HG03045 (cell line): ENCODE measurements around the gene DPM2.
A peak's percentile ranks its signal among the peaks of the same experiment; 100 is the strongest.

Source experiments
- ATAC-seq: cut with Tn5 transposase; IDR thresholded peaks from one replicate; pipeline ENCODE4 v1.9.1; 2021; ENCODE audit warnings: mild to moderate bottlenecking, moderate library complexity; ENCODE audit not compliant: unreplicated experiment

The DPM2 gene

DNA sequence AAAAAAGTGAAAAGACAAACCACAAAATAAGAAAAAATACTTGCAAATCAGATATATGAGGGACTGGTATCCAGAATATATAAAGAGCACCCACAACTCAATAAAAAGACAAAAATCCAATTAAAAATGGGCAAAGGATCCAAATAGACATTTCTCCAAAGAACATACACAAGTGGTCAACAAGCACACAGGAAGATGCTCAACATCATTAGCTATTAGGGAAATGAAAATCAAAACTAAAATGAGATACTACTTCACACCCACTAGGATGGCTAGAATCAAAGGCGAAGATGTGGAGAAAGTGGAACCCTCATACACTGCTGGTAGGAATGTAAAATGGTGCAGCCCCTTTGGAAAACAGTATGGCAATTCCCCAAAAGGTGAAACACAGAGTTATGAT is 21.1 kb upstream of the DPM2 start:
- no peak for ATAC-seq

DNA sequence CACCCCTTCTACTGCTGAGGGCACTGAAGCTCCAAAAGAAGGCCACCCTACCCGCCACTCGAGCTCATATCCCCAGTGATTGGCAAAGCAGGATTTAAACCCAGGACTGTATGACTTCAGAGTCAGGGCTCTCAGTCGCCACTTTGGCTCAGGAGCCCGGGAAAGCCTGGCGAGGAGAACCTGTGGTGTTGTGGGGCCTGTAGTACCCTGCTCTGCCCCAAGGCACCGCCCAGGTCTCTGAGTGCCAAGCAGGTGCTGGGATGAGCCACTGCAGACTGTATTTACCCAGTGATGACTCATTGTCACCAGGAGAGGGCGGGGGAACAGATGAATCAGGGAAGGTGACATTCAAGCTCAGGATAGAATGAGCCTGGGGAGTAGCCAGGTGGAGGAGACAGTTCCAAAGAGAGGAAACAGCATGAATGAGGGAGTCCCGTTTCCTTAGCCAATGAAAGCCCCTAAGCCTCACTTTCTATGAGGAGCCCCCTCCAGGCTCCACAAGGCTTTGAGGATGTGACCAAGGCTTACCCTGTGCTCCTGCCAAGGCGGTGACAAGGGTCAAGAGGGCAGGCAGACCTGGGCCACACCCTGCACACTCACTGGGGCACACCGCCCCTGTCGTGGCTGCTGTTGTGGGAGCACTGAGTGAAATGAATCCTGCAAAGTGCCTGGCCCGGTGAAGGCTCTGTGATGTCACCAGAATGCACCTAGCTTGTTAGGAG is 17.8 kb upstream of the DPM2 start:
- no peak for ATAC-seq

DNA sequence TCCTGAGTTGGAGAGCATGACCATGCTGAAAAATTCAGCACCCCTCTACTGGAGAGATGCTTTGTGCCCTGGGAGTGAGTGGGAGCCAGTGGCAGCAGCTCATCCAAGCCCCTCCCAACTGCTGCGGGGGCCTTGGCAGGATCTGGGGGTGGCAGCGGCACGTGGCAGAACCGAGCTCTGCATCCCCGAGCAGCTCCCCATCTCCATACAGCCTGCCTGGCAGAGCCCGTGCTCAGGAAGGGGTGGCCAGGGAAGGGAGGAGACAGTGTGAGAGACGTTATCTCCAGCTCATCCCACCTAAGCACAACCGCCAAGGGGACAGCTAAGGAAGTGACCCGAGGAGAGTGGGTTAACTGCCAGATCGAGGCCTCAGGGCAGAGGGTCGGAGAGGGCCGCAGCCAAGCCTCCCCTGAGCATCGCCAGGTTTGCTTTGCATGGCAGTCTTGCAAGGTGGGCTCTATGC is 17.2 kb upstream of the DPM2 start:
- ATAC-seq, result no peak

DNA sequence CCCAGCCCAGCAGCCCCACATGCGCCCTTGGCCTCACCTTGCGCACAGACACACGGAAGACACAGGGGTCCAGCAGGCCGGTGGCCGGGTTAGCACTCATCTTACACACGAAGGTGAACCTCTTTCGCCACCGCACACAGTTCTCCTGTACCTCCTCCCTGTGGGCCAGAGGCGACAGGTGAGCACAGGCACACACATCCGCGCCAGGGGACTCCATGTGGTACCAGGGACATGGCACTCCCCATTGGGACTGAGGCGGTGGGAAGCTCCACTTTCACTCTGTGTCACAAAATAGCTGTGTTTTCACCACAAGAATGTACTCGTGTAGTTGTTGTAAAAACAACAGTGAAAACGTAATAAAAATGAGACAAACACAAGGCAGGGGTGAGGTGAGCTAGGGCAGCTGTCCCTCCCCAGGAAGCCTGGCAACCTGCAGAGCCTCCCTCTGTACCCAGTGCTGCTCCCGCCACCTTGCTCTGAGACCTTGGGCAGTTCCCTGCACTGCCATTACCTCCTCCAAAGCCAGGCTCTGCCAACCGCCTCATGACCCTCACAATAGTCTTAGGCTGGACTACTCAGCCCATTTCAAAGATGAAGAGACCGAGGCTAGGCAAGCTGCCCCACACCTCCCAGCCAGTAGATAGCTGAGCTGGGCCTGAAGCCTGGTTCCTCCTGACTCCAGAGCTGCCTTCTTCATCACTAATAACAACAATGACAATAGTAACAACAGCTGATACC is 16.3 kb upstream of the DPM2 start:
- ATAC-seq, result no peak

DNA sequence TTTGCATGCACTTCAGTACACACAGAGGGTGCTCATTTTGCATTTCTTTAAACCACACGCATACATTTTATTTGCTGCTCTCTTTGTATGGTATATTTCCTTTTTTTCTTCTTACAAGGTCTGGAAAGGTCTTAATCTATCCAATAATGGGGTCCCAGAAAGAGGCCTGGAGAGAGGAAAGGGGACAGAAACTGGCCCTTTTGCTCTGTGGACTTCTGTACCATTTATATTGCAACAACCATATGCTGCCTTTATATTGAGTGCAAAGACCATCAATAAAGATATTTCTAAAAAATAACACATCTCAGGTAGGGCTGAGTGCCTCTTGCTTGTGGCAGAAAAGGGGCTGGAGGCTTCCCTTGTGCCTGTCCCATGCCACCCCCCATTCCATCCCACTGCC is 15.5 kb upstream of the DPM2 start:
- ATAC-seq, result no peak

DNA sequence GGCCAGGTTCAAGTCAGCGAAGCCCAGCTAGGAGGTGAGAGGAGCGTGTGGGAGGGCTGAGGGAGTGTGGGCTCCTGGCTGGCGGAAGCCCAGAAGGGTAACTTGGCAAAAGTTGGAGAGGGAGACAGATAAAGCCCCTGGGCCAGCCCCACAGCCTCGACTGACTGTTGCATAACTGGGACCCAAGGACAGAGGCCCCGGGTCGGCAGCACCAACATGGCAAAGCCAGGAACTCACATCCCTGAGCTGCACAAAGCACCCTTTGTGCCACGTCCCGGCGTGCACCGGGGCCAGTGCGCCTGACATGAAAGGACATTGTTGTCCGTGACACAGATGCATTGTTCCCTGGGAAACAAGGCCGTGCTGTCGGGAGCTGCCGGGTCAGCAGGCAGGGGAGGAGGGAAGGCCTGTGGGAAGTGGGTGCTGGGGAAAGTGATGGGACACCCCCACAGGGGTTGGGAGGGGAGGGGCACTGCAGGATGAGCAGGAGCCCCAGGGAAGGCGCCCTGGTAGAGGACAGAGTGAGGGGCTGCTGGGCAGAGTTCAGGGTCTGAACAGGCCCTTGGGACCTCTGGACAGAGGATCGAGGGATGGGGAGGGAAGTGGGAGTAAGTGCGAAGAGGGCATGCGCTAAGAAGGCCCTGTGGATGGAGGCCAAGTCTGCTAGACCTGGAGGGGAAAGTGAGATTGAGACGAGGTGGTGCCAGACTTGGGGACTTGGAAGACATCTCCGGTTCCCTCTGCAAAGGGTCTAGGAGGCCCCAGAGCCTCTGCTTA is 13.0 kb upstream of the DPM2 start:
- ATAC-seq, result no peak

DNA sequence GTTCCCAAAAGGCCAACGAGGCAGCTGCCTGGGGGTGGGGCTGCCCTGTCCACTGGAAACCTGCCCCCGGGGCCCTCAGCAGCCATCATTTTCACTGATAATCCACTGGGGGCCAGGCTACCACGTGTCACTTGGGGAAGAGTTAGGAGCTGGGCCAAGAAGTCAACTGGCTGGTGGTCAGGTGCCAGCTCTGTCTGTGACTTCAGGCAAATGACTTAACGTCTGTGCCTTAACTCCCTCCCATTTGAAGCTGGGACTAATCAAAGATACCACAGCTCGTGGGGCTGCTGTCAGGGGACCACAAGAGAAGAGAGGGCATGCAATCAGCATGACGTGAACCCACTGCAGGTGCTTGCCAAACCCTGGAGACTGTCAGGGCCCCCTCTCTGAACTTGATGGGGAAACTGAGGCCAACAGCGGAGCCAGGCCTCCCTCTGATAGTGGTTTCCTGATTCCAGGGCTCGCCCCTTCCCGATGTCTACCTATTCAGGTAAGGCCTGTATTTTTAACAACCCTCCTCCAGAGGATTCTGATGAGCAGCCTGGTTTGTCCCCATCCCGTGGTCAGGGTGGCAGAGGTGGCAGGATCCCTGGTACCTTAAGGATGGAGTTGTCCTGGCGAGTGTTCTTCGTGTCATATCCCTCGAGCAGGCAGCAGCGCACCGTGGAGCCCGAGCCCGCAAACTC is 12.3 kb upstream of the DPM2 start:
- ATAC-seq, result no peak

DNA sequence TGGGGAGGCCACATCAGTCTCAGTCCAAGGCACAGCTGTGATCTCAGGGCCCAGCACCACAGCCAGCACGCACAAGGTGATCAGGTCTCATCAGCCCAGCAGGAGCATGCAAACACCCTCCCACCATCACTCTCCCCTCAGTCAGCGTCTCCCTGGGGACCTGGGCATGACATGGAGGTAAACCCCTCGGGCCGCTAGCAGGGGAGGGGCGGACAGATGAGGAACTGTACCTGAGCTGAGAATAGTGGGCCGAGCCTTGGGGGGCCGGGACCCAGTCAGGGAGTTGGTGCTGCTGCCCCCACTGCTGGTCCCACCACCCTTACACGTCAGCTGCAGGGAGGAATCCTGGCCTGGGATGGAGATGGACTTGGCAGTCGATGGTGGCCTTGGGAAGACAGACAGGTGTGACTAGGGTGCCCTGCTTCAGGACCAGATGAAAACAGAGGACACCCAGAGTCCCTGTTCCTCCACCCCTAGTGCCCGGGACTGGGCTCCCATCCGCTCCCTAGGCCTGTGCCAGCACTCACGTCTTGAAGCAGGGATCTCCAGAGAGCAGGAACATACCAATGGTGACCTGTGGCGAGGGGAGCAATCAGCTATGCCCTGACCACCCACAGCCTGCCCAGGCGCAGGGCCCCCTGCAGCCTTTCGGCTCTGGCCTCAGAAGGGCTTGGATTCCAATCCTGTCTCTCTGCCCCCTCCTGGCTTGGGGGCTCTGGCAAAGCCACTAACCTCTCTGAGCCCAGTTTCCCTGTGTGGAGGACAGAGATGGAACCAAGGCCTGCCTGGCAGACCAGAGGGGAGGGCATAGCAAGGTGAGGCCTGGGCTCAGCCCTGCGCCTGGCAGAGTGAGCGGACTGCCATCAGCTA is 10.4 kb upstream of the DPM2 start:
- ATAC-seq, result no peak

DNA sequence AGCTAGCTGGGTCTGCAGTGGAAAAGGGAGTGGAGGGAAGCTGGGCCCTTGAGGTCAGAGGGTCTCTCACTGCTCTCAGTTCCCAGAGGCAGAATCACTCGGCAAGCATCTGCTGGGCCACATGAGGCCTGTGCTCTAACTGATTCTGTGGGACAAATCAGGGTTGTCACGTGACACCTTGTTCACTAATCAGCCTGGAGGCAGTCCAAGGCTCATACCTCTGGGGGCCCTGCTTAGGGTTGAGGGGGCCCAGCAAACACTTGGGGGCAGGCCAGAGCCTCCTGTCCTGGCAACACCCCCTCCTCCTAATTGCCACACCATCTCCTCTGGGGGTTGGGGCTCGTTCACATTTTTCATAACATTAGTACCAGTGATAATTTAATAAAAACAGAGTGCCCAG is 9.1 kb upstream of the DPM2 start:
- no peak for ATAC-seq

DNA sequence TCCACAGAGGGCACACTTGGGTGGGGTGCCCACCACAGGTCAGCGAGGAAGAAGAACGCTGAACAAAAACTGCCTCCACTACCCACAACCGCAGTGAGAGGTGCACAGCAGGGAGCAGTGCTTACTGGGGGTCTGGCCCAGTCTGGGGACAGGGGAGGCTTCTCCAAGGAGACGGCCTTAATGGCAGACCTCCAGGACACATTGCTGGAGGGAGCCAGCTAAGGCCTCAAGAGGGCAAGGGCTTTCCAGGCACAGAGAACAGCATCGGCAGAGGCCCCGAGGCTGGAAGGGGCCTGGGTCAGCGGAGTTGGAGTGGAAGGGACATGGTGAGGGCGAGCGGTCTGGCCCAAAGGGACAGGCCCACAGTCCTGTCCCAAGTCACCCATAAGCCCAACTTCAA is 8.3 kb upstream of the DPM2 start:
- ATAC-seq, result no peak

DNA sequence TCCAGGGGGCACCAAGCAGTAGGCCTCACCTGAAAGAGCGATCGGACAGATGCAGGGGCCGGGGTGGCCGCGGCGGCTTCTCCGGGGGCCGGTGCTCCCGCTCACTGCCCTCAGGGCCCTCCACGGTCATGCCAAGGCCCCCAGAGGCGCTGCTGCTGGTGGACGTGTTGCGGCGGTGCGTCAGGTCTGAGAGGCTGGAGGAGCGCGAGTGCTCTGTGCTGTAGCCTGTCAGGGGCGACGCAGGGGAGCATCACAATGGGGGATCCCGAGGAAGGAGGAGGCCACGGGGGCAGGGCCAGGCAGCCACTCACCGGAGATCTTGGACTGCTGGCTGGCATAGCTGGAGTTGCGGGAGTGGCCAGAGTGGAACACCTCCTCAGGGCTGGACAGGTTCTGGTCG is 7.7 kb upstream of the DPM2 start:
- no peak for ATAC-seq

DNA sequence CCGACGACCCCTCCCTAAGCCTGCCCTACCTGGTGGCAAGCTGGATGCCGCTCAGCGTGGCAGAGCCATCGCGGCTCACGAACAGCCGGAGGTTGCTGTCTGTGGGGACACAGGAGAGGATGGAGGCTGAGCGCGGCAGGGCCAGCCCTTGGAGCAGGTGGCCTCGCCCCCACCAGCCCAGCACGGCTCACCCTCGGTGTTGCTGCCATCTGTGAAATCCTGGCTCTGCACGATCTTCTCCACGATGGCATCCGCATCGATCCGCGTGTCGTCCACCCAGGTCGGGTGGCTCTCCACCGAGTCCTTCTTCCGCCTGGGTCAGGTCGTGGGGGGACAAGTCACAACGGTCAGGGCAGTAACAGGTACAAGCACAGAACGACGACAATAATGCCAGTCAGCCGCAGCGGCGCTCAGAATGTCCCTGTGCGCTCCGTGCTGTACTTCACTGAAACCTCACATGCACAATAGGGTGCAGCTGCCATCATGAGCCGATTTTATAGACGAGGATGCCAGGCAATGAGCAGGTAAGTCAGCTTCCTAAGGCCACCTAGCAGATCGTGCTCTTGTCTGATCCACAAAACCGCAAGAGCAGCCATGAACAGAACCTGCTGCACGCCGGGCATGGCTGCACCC is 7.0 kb upstream of the DPM2 start:
- ATAC-seq, result no peak

DNA sequence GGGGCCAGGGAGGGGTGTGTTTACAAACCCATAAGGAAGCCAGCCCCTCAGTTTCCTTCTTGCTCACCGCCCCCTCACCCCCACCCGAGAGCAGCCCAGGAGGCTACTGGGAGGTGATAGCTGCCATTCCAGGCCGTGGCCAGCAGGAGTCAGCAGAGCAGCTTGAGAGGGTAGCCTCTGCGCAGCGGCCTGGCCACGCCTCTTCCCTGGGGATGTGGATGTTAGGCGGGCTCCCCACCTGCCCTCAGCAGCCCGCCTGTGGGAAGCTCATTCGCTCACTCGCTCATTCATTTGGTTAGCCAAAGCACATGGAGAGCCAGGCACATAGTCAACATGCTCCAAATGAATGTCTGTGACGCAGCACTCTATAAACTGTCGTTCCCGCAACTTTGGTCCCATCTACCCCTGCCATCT is 6.1 kb upstream of the DPM2 start:
- peak; percentile 49 for ATAC-seq

DNA sequence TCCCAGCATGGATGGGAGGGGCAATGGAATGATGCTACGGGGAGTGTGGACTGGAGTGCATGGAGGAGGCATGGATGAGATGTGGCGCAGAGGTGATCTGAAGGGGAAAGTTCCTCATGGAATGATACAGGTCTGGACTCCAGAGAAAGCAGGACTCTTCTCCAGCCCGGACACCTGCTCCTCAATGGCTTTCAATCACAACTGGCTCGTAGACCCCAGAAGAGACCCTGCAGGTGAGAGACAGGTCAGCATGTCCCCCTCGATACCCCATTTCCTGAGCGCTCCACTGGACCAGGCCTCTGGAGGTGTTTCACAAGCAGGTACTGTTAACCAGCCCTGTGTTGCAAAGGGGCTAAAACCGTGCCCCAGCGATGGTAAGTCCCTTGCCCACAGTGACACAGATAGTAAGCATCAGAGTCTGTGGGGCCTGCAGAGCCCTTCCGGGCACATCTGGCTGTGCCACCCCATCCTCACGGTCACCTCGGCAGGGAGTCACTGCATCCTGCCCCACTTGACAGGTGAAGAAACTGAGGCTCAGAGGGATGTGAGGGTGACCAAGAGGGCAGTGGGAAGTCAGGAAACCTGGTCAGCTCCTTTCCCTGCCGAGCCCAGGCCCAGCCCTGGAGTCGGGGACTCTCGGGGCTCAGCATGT is 5.5 kb upstream of the DPM2 start:
- no peak for ATAC-seq

DNA sequence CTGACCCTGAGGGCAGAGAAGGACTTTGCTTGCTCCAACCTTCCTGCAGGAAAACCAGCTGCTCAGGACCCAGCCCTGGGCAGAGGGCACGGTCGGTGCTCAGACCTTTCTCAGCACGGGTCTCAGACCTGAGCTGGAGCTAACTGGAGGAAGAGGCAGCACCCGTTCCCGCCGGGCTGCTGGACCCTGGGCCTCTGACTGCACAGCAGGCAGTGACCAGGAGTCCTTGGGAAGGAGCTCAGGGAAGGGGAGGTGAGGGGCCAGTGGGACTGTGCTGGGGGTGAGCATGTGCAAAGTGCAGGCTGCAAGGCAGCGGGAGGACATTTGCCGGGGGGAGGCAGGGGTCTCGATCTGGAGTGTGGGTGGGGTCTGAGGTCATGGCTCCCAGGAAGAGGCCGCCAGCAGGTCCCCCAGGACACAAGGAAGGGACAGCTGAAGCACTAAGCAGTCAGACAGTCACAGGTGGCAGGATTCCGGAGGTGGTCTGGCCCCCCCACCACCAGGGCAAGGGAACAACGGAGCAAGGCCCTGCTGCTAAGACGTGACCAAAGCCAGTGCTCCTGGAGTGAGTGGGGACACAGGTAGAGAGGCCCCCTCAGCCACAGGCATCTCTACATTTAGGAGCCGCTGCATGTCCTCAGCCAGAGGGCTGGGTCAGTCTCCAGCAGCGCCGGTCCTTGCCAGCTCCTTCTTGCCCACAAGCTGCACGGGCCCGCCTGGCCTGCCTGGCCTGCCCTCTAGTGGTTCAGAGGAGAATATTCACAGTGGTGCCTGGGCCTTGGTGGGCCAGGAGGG is 4.8 kb upstream of the DPM2 start:
- no peak for ATAC-seq

DNA sequence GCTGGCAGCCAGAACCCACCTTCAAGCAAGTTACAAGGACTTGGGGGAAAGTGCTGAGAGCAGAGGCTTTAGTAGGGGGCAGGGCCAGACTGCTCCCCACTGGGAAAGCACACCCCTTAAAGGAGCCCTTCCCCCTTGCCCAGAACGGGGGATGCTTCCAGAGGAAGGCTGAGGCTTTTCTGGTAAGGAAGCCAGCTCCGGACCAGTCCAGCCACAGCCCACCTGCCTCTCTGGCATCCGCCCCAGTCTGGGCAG is 4.2 kb upstream of the DPM2 start:
- ATAC-seq, result no peak

DNA sequence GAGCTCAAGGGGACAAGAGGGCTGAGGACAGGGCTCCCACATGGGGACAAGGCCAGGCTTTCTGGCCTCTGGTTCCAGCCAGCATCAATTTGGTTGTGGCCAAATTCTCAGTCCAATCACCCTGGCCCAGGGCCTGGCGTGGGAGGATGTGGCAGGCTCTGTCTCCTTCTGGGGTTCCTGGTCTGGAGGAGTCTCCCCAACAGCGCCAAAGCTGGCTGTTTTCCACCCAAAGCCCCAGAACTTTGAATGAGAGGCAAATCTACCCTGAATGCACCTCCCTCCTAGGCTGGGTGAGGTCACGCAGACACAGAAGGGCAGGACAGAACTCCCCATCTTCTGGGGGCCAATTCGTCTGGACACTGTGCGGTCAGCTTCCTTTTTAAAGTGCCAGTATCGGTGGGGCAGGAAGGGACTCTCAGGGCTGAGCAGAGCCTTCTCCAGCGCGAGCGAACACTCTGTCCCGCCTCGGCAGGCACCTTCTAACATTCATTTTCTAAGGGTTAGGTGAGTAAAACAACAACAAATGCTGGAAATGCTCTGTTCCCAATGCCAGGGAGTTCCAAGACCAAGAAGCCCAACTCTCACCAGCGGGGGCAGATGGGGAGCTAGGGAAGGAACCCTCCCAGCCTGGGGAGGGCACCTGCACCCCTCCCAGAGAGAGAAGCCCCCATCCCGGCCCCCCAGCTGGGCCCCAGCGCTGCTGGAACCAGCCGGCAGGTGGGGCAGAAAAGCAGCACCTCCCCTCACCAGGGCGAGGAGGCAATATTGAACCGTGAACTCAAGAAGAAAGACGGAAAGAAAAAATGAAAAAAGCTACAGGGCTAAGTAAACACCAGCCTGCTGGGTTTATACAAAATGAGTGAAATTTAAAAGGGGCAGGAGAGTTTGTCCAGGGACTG is 3.7 kb upstream of the DPM2 start:
- no peak for ATAC-seq

DNA sequence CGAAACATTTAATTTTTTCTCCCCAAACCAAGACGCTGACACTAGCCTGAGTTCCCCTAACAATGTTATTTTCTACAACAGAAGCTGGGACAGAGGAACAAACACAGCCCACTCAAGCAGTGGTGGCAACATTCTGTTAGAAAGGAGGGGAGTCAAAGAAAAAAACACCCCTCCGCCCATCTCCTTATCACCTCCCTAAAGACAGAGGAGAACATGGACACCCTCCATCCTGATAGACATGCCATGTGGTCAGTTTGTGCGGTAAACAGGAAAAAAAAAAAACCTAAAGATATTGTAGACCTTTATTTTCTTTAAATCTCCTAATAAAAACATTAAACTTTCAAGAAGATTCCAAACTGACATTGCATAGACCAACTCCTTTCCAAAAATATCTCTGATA is 2.9 kb upstream of the DPM2 start:
- ATAC-seq, result no peak
